GM12801 (cell line): ENCODE measurements around the gene ZNF385C.

ENCODE experiments used
- TF ChIP-seq, protein P1 (sequence below): IDR thresholded peaks from one replicate; pipeline ENCODE4 v1.5.1; 2011; ENCODE audit warnings: control low read depth; ENCODE audit not compliant: insufficient read length; ENCODE audit errors: extremely low read depth

ZNF385C gene

DNA sequence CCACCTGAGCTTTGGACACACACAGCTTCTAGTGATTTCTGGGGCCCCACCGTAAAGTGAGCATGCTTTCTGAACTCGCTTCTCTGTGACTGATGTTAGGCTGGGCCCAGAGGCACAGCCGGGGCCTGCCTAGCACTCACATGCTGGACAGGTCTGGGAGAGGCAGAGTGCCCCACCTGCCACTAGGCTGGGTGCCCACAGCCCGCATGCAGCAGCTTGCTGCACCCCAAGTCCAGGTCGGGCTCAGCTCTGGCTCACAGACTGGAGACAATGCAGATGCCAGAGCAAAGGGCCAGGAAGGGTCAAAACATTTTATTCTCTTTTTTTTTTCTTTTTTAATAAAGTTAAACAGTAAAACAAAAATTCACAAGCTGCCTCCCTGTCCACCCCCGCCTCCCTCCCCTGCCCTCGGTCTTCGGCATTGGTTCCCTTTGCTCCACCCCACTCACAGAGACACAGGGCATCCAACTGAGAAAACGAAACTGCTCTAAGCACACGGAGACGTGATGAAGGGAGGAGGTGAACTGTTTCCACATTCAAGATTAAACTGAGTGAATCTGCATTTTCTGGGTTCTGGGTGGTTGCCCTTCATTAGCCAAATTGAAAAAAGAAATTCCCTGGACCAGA lies 122.0 kb downstream of the ZNF385C start:
- TF ChIP-seq, protein P1, sequence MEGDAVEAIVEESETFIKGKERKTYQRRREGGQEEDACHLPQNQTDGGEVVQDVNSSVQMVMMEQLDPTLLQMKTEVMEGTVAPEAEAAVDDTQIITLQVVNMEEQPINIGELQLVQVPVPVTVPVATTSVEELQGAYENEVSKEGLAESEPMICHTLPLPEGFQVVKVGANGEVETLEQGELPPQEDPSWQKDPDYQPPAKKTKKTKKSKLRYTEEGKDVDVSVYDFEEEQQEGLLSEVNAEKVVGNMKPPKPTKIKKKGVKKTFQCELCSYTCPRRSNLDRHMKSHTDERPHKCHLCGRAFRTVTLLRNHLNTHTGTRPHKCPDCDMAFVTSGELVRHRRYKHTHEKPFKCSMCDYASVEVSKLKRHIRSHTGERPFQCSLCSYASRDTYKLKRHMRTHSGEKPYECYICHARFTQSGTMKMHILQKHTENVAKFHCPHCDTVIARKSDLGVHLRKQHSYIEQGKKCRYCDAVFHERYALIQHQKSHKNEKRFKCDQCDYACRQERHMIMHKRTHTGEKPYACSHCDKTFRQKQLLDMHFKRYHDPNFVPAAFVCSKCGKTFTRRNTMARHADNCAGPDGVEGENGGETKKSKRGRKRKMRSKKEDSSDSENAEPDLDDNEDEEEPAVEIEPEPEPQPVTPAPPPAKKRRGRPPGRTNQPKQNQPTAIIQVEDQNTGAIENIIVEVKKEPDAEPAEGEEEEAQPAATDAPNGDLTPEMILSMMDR, result no peak
